ENCODE measurements around the gene EPB41L3. TPM values are rescaled to one million over a fixed set of nuclear protein-coding genes. Genes with fewer than 3 reads are reported as not detected.

EPB41L3 gene
- total and polyA plus RNA-seq, 10 of the 15 experiments (the other 5 are each of a cell fraction or from before 2014, with no cell fraction given) = 0.11 to 0.69 (median 0.23) TPM; not detected in 6

GRCh38 chr18:5429681-5430080, 114.1 kb downstream of the EPB41L3 start:
- Histone ChIP-seq H3K9me3 (replicated peaks; ENCODE audit: control insufficient read depth, insufficient read depth, low read length) (no peaks in the 10 kb centered on the region), H3K27me3 (replicated peaks in 1 of 2; ENCODE audit: control insufficient read depth in 2 of 2, insufficient read depth in 2 of 2, low read length in 1 of 2) (no peaks in the 10 kb centered on the region), H3K4me3 (no peak overlapping the region), H3K9ac (ENCODE audit: control insufficient read depth, insufficient read depth, low read length) (no peak overlapping the region), H4K20me1 (ENCODE audit: control insufficient read depth, insufficient read depth) (no peaks in the 10 kb centered on the region), H3K79me2 (ENCODE audit: control insufficient read depth, insufficient read depth, low read length) (no peaks in the 10 kb centered on the region), H3K36me3 (ENCODE audit: control insufficient read depth in 2 of 2, insufficient read depth in 2 of 2, low read length in 1 of 2) (no peaks in the 10 kb centered on the region), H3K27ac (ENCODE audit: control insufficient read depth, insufficient read depth) (no peak overlapping the region), H2AFZ (ENCODE audit: control insufficient read depth, low read depth, low read length) (no peak overlapping the region), H3K4me2 (ENCODE audit: control insufficient read depth, insufficient read depth) (no peak overlapping the region), H3K4me1 (ENCODE audit: control insufficient read depth, insufficient read depth, low read length) (no peaks in the 10 kb centered on the region)
- SMC1A ChIA-PET (ENCODE audit: uncharacterized antibody, unreplicated experiment) = no interaction called here
- no peak for ATAC-seq
- FAIRE-seq = no peak
- CTCF ChIA-PET = interaction anchor here (0.5 to 1.0 kb wide), 2 partner anchors 10 to 117 kb away, joined by 3 to 4 read pairs; no protein-coding TSS in a partner anchor
- TF ChIP-seq ZBTB33 (IDR thresholded peaks at IDR 0.05) (no peak), BCL3 (IDR thresholded peaks at IDR 0.05; ENCODE audit: borderline replicate concordance, insufficient read depth, low read depth, low read length, poor library complexity, severe bottlenecking) (no peak), TBL1XR1 (IDR thresholded peaks at IDR 0.05; ENCODE audit: low read depth, low read length) (no peak), EP300 (IDR thresholded peaks at IDR 0.05; ENCODE audit: borderline replicate concordance in 1 of 2, control insufficient read depth in 1 of 2, low read depth in 2 of 2, low read length in 2 of 2) (no peak), CBFB (IDR thresholded peaks at IDR 0.05; ENCODE audit: low read depth) (no peak), TAF1 (IDR thresholded peaks at IDR 0.05; ENCODE audit: borderline replicate concordance, low read depth, low read length) (no peak), IRF3 (IDR thresholded peaks at IDR 0.05) (no peak), YBX1 (IDR thresholded peaks at IDR 0.05) (no peak), MAX (IDR thresholded peaks at IDR 0.05; ENCODE audit: low read depth, low read length) (no peak), RELA (IDR thresholded peaks at IDR 0.05; ENCODE audit: borderline replicate concordance, partially characterized antibody) (no peak), PBX3 (IDR thresholded peaks at IDR 0.05; ENCODE audit: insufficient replicate concordance, low read depth, low read length) (no peak)
- intact Hi-C loops (cut with micrococcal nuclease; ENCODE audit: unreplicated experiment) = no loop called here
- no peak for DNase-seq (ENCODE audit: low read depth, low spot score)
- in situ Hi-C loops (cut with MboI) = no loop called here
- BruUV-seq (replicated peaks) = no TSS peak
- RAD21 ChIA-PET (ENCODE audit: unreplicated experiment) = no interaction called here
- POLR2A ChIA-PET = no interaction called here
- 49% methylated on average over 7 of the region's 7 CpGs for WGBS (ENCODE audit: insufficient coverage, insufficient replicate concordance, low lambda C conversion rate, missing lambda C conversion rate)

Measured in GM12878 (cell line).